Measurements from ENCODE around the gene BAZ1A.
"Not testable (repeated sequence)": the region's sequence is repeated elsewhere in the genome, so short reads cannot be mapped to it uniquely, and the experiment has no call there.

BAZ1A gene

DNA sequence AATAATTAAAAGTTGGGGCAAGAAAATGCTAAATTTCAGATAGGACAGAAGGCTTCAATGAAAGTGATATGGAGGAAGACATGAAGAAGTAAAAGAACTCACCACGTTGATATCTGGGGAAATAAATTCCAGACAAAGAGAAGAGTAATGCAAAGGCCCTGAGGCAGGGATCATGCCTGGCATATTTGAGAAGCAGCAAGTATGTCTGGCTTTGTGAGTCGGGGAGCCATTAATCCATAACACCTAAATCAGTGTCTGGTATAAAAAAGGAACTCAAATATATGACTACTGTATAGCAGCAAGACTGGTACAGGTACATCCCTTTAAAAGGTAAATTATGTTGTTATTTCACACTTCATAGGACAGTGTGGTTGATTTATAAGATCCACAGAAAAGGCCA is 16.4 kb downstream of the BAZ1A start:
- DNase-seq (ENCODE audit: low read depth in 3 of 3, low spot score in 1 of 3): no peak

- DNase-seq (ENCODE audit: low read depth in 3 of 3, low spot score in 1 of 3): no peak
Observed at GRCh38 chr14:34857689-34858449, 17.3 kb downstream of the BAZ1A start.

DNA sequence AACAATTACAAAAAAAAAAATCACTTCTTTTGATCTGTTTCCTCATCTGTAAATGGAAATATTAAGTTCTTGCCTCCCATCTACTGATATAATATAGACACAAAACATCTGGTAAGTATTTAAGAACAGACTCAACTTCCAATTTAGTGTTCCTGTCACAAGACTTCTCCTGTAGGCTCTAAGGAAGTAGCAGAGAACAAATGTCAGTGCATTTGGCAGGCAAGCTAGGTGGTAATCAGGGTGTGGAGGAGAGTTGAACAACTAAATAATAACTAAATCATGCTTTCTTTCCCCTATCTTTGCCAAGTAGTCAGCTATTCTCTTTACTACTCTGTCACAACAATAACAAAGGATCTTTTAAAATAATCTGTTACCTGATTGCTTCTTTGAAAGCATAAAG is 22.1 kb downstream of the BAZ1A start:
- DNase-seq (ENCODE audit: low read depth in 3 of 3, low spot score in 1 of 3): no peak

GRCh38 chr14:34851395-34851794 is 23.8 kb downstream of the BAZ1A start:
- DNase-seq (ENCODE audit: low read depth in 3 of 3, low spot score in 1 of 3): no peak

DNA sequence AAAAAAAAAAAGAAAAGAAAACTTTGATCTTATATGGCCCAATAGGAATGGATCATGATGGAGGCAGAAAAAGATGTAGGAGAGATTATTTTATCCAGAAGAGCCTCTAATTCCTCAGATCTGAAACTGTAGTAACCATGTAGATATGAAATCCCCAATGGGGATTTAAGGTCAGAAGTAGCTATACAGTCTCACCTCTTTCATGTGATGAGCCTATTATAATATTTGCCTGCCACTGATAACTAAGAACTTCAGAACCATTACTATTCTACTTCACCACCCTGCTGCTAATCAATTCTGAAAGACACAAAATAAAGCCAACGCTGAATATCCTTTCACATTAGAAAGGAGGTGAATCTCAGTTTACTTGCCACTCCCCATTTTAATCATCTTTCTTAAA is 29.3 kb downstream of the BAZ1A start:
- DNase-seq (ENCODE audit: low read depth in 3 of 3, low spot score in 1 of 3): no peak

DNA sequence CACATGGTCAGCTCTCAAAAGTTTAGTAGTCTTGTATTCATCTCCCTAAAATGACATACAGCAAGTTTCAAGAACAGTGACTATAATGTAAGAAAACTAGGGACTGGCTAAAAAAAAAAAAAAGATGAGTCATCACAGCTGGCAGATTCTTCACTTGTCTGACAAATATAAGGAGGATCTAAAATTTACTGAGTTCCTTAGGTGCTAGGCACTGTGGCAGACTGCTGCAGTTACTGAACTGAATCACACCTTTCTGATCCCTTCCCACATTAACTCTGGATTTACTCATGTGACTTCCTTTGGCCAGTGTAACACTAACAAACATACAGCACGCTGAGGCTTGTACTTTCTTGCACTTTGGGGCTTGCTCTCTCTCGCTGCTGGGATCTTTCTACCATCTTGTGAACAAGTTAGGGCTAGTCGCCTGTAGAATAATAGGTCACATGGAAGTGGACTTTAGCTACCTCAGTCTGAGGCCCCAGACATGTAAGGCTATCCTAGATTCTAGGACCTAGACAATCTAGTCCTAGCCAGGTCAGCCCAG is 32.1 kb downstream of the BAZ1A start:
- no peak for DNase-seq (ENCODE audit: low read depth in 3 of 3, low spot score in 1 of 3)

DNA sequence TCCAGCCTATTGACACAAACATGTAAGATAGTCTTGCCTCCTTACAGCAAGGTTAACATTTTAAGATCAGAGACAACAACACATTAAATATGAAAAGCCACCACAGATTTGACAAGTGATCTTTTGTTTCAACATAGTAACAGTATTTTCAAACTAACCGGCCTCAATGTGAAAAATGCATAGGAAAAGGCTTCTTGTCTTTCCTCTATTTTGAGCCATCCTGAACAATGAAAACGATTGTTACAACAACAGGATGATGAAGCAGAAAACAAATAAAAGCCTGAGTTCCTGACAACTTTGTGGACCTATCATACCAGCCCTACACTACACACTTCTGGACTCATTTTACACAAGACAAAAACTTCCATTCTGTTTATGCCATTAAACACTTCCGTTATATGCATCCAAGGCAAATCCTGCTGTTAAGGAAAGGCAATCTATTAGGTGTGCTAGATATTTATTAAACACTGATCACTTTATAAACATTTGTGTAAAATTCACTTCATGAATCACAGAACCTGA is 37.3 kb downstream of the BAZ1A start:
- DNase-seq (ENCODE audit: low read depth in 3 of 3, low spot score in 1 of 3): no peak

GRCh38 chr14:34835312-34835711 is 39.8 kb downstream of the BAZ1A start:
- DNase-seq (ENCODE audit: low read depth in 3 of 3, low spot score in 1 of 3): no peak

GRCh38 chr14:34833549-34834523 is 41.3 kb downstream of the BAZ1A start:
- no peak for DNase-seq (ENCODE audit: low read depth in 3 of 3, low spot score in 1 of 3)

DNA sequence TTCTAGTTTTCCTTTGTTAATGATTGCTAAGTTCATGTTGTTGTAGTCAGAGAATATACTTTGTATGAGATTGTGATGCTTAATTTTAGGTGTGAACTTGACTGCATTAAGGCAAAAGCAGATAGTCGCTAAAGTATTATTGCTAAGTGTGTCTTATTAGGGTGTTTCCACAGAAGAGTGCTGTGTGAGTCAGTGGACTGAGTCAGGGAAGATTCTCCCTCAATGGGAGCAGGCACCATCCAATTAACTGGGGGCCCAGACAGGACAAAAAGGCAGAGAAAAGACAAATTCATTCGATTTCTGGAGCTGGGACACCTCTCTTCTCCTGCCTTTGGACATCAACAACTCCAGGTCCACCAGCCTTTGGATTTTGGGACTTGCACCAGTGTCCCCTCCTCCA is 48.5 kb downstream of the BAZ1A start:
- no peak for DNase-seq (ENCODE audit: low read depth in 3 of 3, low spot score in 1 of 3)

DNA sequence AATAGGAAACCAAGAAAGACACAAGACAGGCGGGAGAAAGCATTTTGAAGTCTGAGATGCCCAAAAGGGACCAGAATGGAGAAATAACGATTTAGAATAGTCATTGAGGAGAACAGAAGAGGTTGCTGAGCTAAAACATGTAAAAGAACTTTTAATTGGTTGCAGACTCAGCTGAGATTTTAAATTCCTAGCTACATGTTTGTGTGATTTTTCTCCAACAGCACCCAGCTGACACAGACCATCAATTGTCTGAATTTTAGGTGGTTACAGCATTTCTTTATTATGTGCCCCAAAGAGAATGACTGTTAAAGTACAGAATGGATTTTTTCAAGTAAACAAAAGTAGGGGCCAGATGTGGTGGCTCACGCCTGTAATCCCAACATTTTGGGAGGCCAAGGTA is 50.3 kb downstream of the BAZ1A start:
- no peak for DNase-seq (ENCODE audit: low read depth in 3 of 3, low spot score in 1 of 3)

DNA sequence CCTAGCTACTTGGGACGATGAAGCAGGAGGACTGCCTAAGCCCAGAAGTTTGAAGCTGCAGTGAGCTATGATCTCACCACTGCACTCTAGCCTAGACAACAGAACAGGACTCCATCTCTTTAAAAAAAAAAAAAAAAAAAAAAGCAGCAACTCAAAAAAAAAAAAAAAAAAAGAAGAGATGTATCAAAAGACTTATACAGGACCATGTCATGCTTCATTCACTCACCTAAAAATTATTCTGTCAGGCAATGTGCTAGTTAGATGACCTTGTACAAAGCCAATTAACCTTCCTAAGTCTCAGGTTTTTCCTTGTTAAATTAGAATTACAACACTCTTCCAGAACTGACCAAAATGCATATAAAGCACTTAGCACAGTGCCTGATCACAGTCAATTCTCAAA is 50.9 kb downstream of the BAZ1A start:
- DNase-seq (ENCODE audit: low read depth in 3 of 3, low spot score in 1 of 3): no peak

DNA sequence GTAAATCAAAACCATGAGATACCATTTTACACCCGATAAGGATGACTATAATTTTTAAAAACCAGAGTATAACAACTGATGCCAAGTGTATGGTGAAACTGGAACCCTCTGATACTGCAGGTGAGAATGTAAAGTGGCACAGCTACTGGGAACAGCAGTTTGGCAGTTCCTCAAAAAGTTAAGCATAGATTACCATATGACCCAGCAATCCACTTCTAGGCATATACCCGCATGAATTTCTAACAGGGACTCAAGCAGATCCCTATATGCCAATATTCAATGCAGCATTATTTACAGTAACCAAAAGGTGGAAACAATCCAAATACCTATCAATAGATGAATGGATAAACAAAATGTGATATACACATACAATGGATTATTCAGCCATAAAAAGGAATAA is 57.4 kb downstream of the BAZ1A start:
- no peak for DNase-seq (ENCODE audit: low read depth in 3 of 3, low spot score in 1 of 3)

DNA sequence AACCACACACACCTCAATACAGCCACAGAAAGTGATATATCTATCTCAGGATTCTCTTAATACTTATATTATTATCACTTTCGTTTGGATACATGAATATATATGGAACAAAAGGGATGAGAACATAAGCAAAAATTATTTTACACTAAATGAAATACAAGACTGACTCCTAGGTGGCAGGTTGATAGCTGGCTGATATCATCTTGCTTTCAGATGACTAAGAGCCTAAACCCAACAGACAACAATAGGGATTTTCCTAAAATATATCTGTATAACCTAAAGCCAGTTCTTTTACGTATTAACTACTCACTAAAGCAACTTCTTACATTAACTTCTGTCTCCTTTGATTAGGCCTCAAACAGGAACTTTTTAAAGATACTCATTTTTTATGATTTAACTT is 65.1 kb downstream of the BAZ1A start:
- DNase-seq (ENCODE audit: low read depth in 3 of 3, low spot score in 1 of 3): no peak

DNA sequence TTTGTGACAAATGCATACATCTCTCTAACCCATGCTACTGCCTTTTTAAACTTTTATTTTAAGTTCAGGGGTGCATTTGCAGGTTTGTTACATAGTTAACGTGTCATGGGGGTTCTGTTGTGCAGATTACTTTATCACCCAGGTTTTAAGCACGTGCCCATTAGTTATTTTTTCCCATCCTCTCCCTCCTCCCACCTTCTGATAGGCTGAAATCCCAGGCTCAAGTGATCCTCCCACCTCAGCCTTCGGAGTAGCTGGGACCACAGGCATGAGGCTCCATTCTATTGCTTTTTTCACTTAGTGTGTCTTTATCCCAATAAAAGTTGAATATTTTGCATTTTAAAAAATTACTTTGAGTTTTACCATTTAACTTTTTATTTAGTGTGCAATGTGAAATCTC is 68.9 kb downstream of the BAZ1A start:
- no peak for DNase-seq (ENCODE audit: low read depth in 3 of 3, low spot score in 1 of 3)

DNA sequence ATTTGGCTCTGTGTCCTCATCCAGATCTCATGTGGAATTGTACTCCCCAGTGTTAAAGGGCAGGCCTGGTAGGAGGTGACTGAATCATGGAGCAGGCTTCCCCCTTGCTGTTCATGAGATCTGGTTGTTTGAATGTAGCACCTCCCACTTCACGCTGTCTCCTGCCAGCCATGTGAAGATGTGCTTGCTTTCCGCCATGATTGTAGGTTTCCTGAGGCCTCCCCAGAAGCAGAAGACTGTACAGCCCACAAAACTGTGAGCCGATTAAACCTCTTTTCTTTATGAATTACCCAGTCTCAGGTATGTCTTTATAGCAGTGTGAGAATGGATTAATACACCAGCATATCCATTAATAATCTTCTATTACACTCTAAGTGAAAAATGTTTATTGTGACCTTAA is 70.2 kb downstream of the BAZ1A start:
- no peak for DNase-seq (ENCODE audit: low read depth in 3 of 3, low spot score in 1 of 3)

DNA sequence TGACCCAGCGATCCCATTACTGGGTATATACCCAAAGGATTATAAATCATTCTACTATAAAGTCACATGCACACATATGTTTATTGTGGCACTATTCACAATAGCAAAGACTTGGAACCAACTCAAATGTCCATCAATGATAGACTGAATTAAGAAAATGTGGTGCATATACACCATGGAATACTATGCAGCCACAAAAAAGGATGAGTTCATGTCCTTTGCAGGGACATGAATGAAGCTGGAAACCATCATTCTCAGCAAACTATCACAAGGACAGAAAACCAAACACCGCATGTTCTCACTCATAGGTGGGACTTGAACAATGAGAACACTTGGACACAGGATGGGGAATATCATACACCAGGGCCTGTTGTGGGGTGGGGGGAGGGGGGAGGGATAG is 76.3 kb downstream of the BAZ1A start:
- DNase-seq (ENCODE audit: low read depth in 3 of 3, low spot score in 1 of 3): not testable (repeated sequence)

DNA sequence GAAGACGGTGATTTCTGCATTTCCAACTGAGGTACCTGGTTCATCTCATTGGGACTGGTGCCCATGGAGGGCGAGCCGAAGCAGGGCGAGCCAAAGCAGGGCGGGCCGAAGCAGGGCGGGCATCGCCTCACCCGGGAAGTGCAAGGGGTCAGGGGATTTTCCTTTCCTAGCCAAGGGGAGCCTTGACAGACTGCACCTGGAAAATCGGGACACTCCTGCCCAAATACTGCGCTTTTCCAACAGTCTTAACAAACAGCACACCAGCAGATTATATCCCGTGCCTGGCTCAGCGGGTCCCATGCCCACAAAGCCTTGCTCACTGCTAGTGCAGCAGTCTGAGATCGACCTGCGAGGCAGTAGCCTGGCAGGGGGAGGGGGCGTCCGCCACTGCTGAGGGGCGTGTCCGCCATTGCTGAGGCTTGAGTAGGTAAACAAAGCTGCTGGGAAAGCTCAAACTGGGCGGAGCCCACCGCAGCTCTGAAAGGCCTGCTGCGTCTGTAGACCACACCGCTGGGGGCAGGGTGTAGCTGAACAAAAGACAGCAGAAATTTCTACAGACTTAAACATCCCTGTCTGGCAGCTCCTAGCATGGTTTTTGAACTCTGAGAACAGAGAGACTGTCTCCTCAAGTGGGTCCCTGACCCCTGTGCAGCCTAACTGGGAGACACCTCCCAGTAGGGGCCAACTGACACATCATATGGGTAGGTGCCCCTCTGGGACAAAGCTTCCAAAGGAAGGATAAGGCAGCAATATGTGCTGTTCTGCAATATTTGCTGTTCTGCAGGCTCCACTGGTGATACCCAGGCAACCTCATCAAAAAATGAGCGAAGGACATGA is 77.2 kb downstream of the BAZ1A start:
- no peak for DNase-seq (ENCODE audit: low read depth in 3 of 3, low spot score in 1 of 3)

DNA sequence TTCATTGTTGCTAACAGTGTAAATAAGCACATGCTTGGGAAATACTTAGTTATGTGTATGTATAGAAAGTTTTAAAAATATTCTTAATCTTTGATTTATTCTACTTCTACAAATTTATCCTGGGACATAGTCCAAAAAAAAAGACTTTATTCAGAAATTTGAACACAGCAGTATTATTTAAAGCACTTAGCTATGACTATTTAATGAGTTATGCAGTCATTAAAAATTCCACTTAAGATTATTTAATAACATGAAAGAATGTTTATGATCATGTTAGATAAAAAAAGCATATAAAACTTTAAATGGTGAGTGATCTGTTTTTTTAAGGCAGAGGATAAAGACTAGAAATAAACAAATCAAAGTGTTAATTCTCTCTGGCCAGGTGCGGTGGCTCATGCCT is 78.3 kb downstream of the BAZ1A start:
- no peak for DNase-seq (ENCODE audit: low read depth in 3 of 3, low spot score in 1 of 3)

GRCh38 chr14:34794941-34795340 is 80.2 kb downstream of the BAZ1A start:
- DNase-seq (ENCODE audit: low read depth in 3 of 3, low spot score in 1 of 3): no peak

- DNase-seq (ENCODE audit: low read depth in 3 of 3, low spot score in 1 of 3): no peak
Observed at GRCh38 chr14:34794217-34794616, 80.9 kb downstream of the BAZ1A start.
